Measurements from ENCODE around the gene TNXB.
"Not testable (repeated sequence)": the region's sequence is repeated elsewhere in the genome, so short reads cannot be mapped to it uniquely, and the experiment has no call there.

GRCh38 chr6:32049736-32050135, 59.4 kb downstream of the TNXB start:
- not testable (repeated sequence) for TF ChIP-seq CTCF (conservative IDR thresholded peaks at IDR 0.05); ZFX (IDR thresholded peaks at IDR 0.05)

All from C4-2B (cell line).